GM12875 (cell line): ENCODE results near the gene VSTM2B.

Source experiments
- H3K4me3 ChIP-seq: one replicate; pipeline ENCODE4 v1.5.1; 2011; ENCODE audit warnings: low read depth, low read length, control low read depth
- CTCF ChIP-seq: IDR thresholded peaks from 2 replicates; pipeline ENCODE4 v1.5.1; 2011; ENCODE audit warnings: low read depth, mild to moderate bottlenecking, control low read depth, inconsistent platforms, low read length, moderate library complexity, borderline replicate concordance; ENCODE audit not compliant: insufficient read depth

VSTM2B gene

GRCh38 chr19:29503140-29503758 lies 22.5 kb upstream of the VSTM2B start:
- TF ChIP-seq CTCF = no peak
- H3K4me3 ChIP-seq = no peak overlapping the region

GRCh38 chr19:29503785-29504184 lies 22.0 kb upstream of the VSTM2B start:
- TF ChIP-seq CTCF = no peak
- H3K4me3 ChIP-seq = no peak overlapping the region

GRCh38 chr19:29504454-29504853 lies 21.3 kb upstream of the VSTM2B start:
- no peak overlapping the region for H3K4me3 ChIP-seq
- TF ChIP-seq CTCF = no peak

GRCh38 chr19:29505097-29505824 lies 20.5 kb upstream of the VSTM2B start:
- no peak overlapping the region for H3K4me3 ChIP-seq
- TF ChIP-seq CTCF = no peak

- TF ChIP-seq CTCF = no peak
- H3K4me3 ChIP-seq = no peak overlapping the region
These were observed 19.2 kb upstream of the VSTM2B start for GRCh38 chr19:29506619-29506911.

- TF ChIP-seq CTCF = no peak
- no peak overlapping the region for H3K4me3 ChIP-seq
These were observed 18.5 kb upstream of the VSTM2B start for GRCh38 chr19:29507081-29507860.
